GM10266 (cell line): ENCODE results near the gene MIXL1.
A peak's percentile ranks its signal among the peaks of the same experiment; 100 is the strongest.

Experiments used
- DNase-seq: peaks from one replicate; pipeline ENCODE4 v3.0.0; 2012; ENCODE audit errors: extremely low spot score
- CTCF ChIP-seq: IDR thresholded peaks from 2 replicates; pipeline ENCODE4 v1.5.1; 2012; ENCODE audit warnings: mild to moderate bottlenecking, low read depth; ENCODE audit not compliant: control insufficient read depth, insufficient read depth; ENCODE audit errors: missing control alignments

MIXL1 gene

GRCh38 chr1:226216056-226216455 lies 7.4 kb upstream of the MIXL1 start:
- TF ChIP-seq CTCF, result no peak
- no peak for DNase-seq

- no peak for DNase-seq
- no peak for TF ChIP-seq CTCF
These were observed 6.2 kb upstream of the MIXL1 start for GRCh38 chr1:226217273-226217672.

- no peak for DNase-seq
These were observed 2.8 kb upstream of the MIXL1 start for GRCh38 chr1:226220473-226221189.

DNA sequence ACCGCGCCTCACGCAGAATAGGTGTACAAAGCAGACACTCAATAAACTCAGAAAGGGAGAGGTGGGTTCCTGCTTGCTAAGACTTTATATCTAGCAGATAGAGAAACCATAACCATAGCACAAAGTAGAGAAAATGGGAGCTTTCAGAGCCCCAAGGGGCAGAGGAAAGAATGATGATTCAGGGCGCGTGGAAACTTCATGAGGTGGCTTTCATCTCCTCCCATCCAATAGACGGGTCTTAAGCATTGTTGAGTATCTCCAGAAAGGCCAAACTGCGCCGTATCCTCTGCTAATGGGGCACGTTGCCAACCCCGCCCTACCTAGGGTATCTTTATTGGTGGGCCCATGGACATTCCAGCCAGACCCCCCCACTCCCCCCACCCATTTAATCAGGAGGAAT lies 778 bp upstream of the MIXL1 start:
- DNase-seq, result no peak
- TF ChIP-seq CTCF, result no peak

More at GRCh38 chr1:226220473-226221189, 2.8 kb upstream of the MIXL1 start:
- no peak for TF ChIP-seq CTCF

GRCh38 chr1:226223786-226224244 lies 351 bp downstream of the MIXL1 start:
- peak; percentile 40 for TF ChIP-seq CTCF
- DNase-seq, result peak; percentile 75

DNA sequence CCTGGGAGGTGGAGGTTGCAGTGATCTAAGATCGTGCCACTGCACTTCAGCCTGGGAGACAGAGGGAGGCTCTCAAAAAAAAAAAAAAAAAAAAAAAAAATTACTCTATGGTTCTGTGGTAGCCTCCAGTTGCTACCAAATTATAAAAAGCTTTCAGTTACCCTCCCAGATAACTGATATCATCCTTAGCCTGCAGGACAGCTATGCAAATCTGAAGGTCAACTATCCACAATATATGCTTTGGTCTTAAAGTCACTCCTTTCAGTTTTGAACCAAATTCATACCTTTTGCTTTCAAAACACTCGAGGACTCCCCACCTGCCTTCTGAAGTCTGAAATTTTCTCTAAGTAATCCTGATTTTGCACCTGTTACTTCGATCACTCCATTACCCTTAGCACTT lies 3.1 kb downstream of the MIXL1 start:
- TF ChIP-seq CTCF, result no peak
- no peak for DNase-seq

DNA sequence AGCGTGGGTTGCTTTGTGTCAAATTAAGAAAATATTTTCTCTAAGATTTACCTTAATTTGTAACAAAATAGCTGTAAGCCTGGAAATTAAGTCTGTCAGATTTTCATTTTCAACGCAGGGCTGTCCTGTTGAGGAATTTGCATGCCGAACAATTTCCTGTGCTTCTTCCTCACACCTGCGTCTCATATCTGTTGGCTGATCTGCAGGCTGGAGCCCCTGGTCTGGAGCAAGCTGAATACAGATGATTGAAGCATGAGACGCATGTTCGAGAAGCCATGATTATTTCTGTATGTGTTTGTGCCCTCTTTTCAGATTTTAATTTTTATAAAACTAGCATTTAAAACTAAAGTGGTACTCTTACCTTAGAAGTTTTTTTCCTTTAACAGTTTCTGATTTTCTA lies 9.8 kb downstream of the MIXL1 start:
- no peak for DNase-seq
- TF ChIP-seq CTCF, result no peak
